ENCODE results near the gene ATG16L2. TPM values are rescaled to one million over a fixed set of nuclear protein-coding genes. Genes with fewer than 3 reads are reported as not detected.

ATG16L2 gene
- total and polyA plus RNA-seq, 8 donors = 4.5 to 75.7 (median 13.2) TPM

DNA sequence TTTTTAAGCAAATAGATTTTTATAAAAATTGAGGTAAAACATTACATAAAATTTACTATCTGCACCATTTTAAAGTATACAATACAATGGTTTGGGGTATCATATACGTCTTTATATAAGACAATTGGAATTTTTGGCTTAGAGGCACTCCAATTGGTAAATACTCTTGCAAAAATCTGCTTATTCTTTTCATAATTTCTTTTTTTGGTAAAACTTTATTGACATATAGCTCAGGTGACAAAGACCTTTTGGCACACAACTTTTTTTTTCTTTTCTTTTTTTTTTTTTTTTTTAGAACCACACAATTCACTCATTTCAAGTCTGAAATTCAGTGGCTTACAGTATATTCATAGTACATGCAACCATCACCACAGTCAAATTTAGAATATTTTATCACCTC is 57.8 kb downstream of the ATG16L2 start:
- H3K27me3 ChIP-seq = no peaks in the 10 kb centered on the region
- WGBS, 2 donors = 95 to 98% methylated on average over 1 of the region's 1 CpG
- intact Hi-C loops (cut with DNase I) = no loop called here
- H3K4me1 ChIP-seq = peaks cover 0 to 3% (median 0%) of the 10 kb centered on the region in 3 donors
- DNase-seq (no peak), ATAC-seq (no peak), FAIRE-seq (no peak)
- H3K36me3 ChIP-seq = no peaks in the 10 kb centered on the region
- no peaks in the 10 kb centered on the region for H3K9me3 ChIP-seq
- H3K4me3 ChIP-seq = no peak overlapping the region
- TF ChIP-seq, protein P1, sequence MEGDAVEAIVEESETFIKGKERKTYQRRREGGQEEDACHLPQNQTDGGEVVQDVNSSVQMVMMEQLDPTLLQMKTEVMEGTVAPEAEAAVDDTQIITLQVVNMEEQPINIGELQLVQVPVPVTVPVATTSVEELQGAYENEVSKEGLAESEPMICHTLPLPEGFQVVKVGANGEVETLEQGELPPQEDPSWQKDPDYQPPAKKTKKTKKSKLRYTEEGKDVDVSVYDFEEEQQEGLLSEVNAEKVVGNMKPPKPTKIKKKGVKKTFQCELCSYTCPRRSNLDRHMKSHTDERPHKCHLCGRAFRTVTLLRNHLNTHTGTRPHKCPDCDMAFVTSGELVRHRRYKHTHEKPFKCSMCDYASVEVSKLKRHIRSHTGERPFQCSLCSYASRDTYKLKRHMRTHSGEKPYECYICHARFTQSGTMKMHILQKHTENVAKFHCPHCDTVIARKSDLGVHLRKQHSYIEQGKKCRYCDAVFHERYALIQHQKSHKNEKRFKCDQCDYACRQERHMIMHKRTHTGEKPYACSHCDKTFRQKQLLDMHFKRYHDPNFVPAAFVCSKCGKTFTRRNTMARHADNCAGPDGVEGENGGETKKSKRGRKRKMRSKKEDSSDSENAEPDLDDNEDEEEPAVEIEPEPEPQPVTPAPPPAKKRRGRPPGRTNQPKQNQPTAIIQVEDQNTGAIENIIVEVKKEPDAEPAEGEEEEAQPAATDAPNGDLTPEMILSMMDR (IDR thresholded peaks at IDR 0.05) = no peak
- no peak overlapping the region for H3K27ac ChIP-seq

DNA sequence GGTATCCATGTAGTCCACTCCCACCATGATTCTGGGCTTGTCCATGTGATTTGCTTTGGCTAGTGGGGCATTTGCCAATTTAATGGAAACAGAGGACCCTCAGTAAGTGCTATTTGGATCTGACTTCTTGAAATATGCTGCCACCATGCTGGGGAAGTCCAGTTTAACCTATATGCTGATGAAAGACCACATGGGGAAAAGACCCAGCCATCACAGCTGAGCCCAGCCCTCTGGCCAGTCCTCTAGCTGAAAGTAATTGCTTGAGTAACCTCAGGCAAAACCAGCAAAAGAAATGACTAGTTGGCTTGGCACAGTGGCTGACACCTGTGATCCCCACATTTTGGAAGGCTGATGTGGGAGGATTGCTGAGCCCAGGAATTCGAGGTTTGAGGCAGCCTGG is 61.5 kb downstream of the ATG16L2 start:
- TF ChIP-seq, protein P1 (IDR thresholded peaks at IDR 0.05) = no peak
- no peak for DNase-seq
- no peak for ATAC-seq
- WGBS, 2 donors = 87 to 97% methylated on average over 1 of the region's 1 CpG
- Histone ChIP-seq H3K27ac (no peak overlapping the region), H3K4me3 (no peak overlapping the region), H3K36me3 (no peaks in the 10 kb centered on the region), H3K4me1 (no peaks in the 10 kb centered on the region), H3K9me3 (no peaks in the 10 kb centered on the region), H3K27me3 (no peaks in the 10 kb centered on the region)
- intact Hi-C loops (cut with DNase I) = no loop called here
- no peak for FAIRE-seq

DNA sequence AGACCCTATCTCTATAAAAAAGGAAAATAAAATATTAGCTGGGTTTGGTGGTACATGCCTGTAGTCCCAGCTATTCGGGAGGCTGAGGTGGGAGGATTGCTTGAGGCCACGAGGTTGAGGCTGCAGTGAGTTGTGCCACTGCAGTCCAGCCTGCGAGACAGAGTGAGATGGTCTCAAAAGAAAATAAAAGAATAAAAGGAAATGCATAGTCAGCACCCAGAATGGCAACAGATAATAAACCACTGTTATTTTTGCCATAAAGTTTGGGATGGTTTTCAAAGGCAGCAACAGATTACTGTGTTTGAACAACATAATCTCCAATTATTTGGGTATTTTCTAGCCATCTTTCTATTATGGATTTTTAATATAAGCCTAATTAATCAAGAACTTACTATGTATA is 61.9 kb downstream of the ATG16L2 start:
- Histone ChIP-seq H3K9me3 (no peaks in the 10 kb centered on the region), H3K4me1 (no peaks in the 10 kb centered on the region), H3K27ac (no peak overlapping the region), H3K36me3 (no peaks in the 10 kb centered on the region), H3K4me3 (no peak overlapping the region), H3K27me3 (no peaks in the 10 kb centered on the region)
- no peak for DNase-seq
- 97 to 98% methylated on average over 3 of the region's 3 CpGs for WGBS, 2 donors
- intact Hi-C loops (cut with DNase I) = no loop called here
- FAIRE-seq = no peak
- TF ChIP-seq, protein P1 (IDR thresholded peaks at IDR 0.05) = no peak
- ATAC-seq = no peak

Small RNAs within 50 kb of the gene (microRNA-seq; reads per million reads assigned to microRNA genes)
- gene MIR4692 = 0 reads per million in 2 donors

Other genes with a start within 250 kb of the ATG16L2 start
- 1 to 10 TPM; 2.1 to 4.9 (median 3.9) TPM for gene PDE2A, start 140.0 kb upstream of the ATG16L2 start, total RNA-seq
- 10 to 100 TPM; 12.8 to 16.3 TPM for gene PDE2A, start 140.0 kb upstream of the ATG16L2 start, polyA plus RNA-seq
- 10 to 100 TPM; 21.5 to 72.0 (median 34.4) TPM for gene ARAP1, start 62.0 kb upstream of the ATG16L2 start, total RNA-seq
- 10 to 100 TPM; 69.1 to 73.5 TPM for gene ARAP1, start 62.0 kb upstream of the ATG16L2 start, polyA plus RNA-seq
- 100 to 1,000 TPM in 5 of 6 donors, 10 to 100 TPM in 1; 99.5 to 187 (median 153) TPM for gene STARD10, start 20.4 kb upstream of the ATG16L2 start, total RNA-seq
- 100 to 1,000 TPM; 201 to 366 TPM for gene STARD10, start 20.4 kb upstream of the ATG16L2 start, polyA plus RNA-seq